ACHN (cell line): Measurements from ENCODE around the gene CLPTM1L.
"Not testable (repeated sequence)": the region's sequence is repeated elsewhere in the genome, so short reads cannot be mapped to it uniquely, and the experiment has no call there.

Experiments used
- DNase-seq: peaks from one replicate; pipeline ENCODE4 v3.0.0-alpha.2; 2015
- in situ Hi-C: cut with HindIII; loops from 2 replicates; pipeline ENCODE4 v1.10.0; 2017; ENCODE audit warnings: low sequenced_read_pairs, low pct_ligation_motif_present, low pct_unique_long_range_greater_than_20kb

The CLPTM1L gene

GRCh38 chr5:1382248-1382700, 37.4 kb upstream of the CLPTM1L start:
- in situ Hi-C loops = no loop called here
- no peak for DNase-seq

- in situ Hi-C loops = no loop called here
- DNase-seq = no peak
Observed at GRCh38 chr5:1381370-1382247, 36.7 kb upstream of the CLPTM1L start.

DNA sequence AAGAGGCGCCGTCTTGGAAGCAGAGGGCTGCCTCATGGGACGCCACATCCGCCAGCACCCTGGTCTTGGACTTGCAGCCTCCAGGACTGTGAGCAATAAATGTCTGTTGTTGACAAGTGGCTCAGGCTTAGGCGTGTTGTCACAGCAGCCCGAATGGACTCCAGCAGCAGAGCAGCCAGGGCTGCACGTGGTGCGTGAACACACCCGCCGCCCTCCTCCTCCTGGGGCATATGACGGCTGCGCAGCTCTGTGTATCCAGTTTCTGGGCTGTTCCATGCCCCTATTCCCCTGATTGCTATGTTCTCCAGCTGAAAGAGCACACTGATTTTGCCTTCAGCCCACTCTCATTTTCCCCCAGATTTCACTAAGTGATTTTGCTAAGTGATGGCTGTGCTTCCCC, 36.0 kb upstream of the CLPTM1L start:
- in situ Hi-C loops = no loop called here
- DNase-seq = no peak

GRCh38 chr5:1380011-1380817, 35.3 kb upstream of the CLPTM1L start:
- peak; percentile 53 for DNase-seq
- in situ Hi-C loops = no loop called here

DNA sequence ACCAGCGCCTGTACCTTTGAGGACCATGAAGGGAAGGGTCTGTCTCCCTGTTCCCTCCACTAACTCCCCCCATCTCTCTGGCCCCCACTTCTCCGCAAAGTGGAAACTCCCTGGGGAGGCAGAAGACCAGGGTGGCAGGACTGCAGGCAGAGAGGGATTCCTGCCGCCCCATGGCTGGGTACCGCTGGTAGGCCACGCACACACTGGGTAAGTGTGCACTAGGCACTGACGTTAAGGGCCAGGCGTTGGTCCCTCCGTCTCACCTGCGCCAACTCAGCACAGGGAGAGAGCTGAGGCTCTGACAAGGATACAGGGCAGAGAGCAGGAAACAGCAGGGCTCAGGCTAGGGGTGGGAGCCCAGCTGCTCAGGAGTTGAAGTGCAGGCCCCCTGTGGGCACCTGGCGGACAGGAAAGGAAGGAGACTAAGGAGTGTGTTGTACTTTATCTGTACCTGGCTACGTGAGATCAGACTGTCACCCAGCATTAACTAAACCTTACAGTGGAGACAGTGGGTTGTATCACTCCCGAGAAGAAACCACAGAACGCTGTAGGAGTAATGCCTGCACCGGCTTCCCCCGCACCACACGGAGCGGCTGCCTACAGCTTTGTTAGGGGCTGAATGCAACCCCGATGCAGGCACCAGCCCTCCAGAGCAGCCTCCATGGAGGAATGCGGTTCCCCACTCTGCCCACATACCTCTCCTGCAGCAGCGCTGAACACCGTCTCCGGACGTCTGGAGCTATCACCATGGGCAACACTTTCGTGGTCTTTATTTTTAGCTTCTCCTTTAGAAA, 34.2 kb upstream of the CLPTM1L start:
- DNase-seq = no peak
- in situ Hi-C loops = no loop called here

- DNase-seq = no peak
- in situ Hi-C loops = no loop called here
Observed at GRCh38 chr5:1378096-1378495, 33.2 kb upstream of the CLPTM1L start.

GRCh38 chr5:1376981-1377380, 32.1 kb upstream of the CLPTM1L start:
- in situ Hi-C loops = no loop called here
- no peak for DNase-seq

DNA sequence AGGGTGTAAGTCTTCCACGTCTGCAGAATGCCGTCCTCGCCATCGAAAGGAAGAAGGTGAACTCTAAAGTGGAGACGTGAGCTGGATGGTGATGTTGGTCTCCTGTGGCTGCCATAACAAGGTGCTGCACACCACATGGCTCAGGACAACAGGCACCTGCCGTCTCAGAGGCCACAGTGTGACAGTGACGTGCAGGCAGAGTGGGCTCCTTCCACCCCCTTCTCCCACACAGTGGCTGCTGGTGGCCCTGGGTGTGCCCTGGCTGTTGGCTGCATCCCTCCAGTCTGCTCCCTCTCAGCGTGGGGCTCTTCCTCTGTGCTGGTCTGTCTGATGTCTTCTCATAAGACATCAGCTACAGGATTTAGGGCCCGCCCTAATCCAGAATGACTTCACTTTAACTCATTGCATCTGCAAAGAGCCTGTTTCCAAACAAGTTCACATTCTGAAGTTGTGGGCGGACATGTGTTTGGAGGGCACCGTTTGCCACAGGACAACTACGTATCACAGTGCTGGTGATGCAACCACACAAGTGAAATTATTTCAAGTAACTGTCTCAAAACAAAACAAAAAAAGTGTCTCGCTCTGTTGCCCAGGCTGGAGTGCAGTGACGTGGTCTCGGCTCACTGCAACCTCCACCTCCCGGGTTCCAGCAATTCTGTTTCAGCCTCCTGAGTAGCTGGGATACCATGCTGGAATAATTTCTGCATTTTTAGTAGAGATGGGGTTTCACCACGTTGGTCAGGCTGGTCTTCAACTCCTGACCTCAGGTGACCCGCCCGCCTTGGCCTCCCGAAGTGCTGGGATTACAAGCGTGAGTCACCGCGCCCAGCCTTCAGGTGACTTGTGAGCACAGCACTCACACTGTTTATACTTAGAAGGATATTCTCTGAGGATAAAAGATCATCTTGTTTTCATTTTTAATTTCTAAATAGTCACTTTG, 31.2 kb upstream of the CLPTM1L start:
- in situ Hi-C loops = no loop called here

GRCh38 chr5:1374679-1375055, 29.8 kb upstream of the CLPTM1L start:
- in situ Hi-C loops = no loop called here
- DNase-seq = peak; percentile 37

More for the DNA sequence above, 31.2 kb upstream of the CLPTM1L start:
- DNase-seq = peak; percentile 51

DNA sequence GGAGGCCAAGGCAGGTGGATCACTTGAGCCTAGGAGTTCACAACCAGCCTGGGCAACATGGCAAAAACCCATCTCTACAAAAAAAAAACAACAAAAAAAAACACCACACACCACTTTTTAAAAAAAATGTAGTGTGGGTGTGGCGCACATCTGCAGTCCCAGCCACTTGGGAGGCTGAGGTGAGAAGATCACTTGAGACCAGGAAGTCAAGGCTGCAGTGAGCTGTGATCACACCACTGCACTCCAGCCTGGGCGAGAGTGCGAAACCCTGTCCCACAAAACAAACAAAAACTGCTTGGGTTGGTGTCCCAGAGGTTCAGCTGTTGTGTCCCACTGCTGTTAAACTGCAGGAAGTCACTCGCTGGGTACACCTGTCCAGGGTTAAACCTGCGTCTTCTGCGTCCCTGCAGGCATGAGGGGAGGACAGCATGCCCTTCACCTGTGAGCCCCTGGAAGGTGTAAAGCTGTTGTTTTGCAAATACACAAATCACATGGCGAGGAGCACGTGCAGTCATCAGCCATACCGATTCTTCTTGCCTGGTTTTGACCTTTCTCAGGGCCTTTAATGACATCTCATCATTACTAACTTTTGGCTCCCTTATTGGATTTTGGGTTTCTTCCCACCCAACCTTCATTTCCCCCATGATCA, 29.3 kb upstream of the CLPTM1L start:
- in situ Hi-C loops = no loop called here
- no peak for DNase-seq

- in situ Hi-C loops, DNase-seq: not testable (repeated sequence)
Observed at GRCh38 chr5:1371972-1372342, 27.1 kb upstream of the CLPTM1L start.

- no peak for DNase-seq
- in situ Hi-C loops = no loop called here
Observed at GRCh38 chr5:1371218-1371971, 26.5 kb upstream of the CLPTM1L start.

- DNase-seq = no peak
- in situ Hi-C loops = no loop called here
Observed at GRCh38 chr5:1370006-1370405, 25.1 kb upstream of the CLPTM1L start.

DNA sequence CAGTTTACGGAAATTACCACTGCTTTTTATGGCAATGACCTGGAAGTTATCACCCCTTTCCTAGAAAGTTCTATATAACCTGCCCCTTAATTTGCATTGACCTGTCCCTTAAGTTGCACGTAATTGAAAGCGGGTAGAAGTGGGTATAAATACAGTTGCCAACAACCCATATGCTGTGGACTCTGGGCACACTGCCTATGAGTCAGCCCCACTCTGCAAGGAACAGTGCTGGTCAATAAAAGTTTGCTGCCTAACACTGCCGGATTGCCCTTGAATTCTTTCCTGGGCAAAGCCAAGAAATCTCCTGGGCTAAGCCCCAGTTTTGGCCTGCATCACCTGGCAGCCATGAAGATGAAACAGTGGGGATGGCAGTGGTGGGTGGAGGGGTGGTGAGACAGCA, 23.9 kb upstream of the CLPTM1L start:
- in situ Hi-C loops = no loop called here
- no peak for DNase-seq

GRCh38 chr5:1368236-1368635, 23.3 kb upstream of the CLPTM1L start:
- in situ Hi-C loops = no loop called here
- no peak for DNase-seq

GRCh38 chr5:1367149-1367548, 22.2 kb upstream of the CLPTM1L start:
- in situ Hi-C loops = no loop called here
- DNase-seq = no peak

DNA sequence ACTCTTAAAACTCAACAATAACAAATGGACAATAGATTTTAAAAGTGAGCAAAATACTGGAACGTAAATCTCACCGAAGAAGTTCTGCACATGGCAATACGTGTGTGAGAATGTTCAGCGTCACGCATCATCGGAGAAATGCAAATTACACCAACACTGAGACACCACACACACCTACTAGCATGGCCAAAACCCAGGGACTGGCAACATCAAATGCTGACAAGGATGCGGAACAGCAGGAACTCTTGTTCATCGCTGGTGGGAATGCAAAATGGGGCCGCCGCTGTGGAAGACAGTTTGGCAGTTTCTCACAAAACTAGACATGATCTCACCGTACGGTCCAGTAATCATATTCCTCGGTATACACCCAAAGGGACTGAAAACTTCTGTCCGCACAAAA, 21.6 kb upstream of the CLPTM1L start:
- no peak for DNase-seq
- in situ Hi-C loops = no loop called here
